HG03378 (cell line): ENCODE results near the gene ZNF526.

ENCODE experiments used
- ATAC-seq: cut with Tn5 transposase; IDR thresholded peaks from one replicate; pipeline ENCODE4 v1.9.1; 2021; ENCODE audit warnings: mild to moderate bottlenecking, moderate library complexity; ENCODE audit not compliant: unreplicated experiment

The ZNF526 gene

GRCh38 chr19:42196011-42197001 lies 23.8 kb upstream of the ZNF526 start:
- ATAC-seq, result no peak

DNA sequence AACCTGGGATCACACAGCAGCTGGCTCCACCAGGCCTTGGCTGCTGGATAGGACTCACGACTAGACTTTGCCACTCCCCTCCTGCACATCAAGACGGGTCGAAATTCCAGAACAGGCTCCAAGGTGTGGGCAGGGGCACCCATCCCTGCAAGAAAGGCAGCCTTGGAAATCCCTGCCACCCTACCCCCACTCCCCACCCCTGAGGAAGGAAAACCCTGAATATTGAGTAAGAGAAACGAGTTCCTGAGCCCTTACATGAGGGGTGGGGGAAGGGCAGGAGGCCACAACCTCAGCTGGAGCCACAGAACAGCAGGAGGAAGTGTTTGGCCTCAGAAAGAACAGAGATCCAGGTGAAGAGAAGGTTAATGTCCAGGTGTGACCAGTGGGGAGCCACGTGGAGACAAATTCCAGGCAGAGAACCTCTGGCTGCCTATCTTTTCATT lies 22.7 kb upstream of the ZNF526 start:
- ATAC-seq, result no peak

DNA sequence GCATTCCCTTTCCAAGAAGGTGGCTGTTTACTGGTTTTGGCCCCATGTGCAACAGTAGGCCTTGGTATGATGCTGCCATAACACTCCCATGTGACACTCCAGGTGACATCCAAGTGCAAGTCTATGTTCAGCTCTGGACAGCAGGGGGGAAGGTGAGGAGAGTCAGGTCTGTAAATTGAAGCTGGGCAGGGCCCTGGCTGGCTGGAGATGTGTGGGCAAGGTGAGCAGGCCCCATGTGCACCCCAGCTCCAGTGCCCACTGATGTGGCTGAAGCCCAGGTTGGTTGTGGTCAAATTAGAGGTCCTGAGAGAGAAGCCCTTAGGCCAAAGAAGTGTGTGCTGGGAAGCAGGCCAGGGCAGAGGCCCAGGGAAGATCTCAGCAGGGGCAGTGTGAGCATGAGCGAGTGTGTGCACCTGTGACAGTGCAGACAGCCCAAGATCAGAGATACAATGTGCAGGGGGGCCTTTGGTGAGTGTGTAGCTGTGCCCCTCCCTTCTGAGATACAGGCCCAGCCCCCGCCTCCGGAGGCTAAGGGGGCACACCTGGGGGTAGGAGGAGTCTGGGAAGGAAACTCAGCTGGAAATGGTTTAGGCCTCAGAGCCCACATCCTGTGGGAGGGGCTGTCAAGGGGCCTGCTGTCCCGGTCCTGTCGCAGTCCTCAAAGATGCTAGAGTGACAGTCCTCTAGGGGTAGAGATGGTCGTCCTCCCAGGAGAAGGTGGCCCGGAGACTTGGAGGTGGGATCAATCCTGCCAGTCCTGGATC lies 21.3 kb upstream of the ZNF526 start:
- no peak for ATAC-seq

DNA sequence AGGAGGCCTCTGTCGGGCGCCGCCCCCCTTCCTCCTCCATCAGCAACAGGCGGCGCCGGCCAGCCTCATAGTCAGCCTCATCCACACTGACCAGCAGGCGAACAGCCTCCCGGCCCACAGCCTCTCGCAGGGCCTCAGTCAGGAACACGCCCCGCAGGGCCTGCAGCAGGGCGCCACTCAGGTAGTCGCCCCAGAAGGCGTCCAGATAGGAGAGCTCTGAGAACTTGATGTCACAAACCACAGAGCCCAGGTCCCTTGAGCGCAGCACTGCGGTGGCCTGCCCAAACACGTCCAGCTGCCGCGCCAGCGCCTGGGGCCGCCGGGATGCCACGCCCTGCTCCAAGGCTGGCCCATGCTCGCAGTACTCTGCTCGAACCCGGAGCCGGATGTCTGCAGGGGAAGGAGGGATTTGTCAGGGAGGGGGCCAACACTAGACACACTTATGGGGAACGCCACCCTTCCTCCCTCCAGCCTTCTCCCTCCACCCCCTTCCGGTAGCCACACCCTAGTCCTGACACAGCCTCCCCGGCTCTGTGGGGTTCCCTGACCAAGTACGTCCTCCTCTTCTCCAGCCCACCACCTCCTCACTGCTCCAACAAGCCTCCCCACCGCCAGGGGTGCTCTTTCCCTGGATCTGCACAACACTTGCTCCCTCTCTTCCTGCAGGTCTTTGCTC lies 20.5 kb upstream of the ZNF526 start:
- ATAC-seq, result no peak

DNA sequence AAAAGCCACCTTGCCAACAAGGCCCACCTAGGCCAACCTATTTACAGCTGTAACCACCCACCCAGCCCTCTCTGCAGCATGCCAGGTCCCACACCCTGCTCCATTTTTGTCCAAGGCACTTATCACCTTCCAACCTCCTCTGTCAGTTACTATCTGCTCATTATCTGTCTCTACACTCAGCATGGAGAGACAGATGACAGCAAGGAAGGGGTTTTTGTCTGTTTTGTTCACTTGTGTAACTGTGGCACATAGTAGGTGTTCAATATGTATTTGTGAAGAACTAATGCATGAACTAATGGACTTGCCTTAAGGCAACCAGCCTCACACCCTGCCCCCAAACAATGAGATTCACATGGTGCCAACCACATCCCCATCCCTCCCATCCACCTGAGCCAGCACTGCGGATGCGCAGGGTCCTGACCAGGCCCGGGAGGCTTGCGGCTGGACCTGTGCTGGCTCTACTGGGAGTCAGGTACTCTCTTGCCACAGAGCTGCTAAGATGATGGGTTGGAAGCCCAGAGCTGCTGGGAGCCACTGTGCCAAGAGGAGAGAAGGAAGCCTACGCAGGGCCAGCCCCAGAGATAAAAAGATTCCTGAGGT lies 19.9 kb upstream of the ZNF526 start:
- no peak for ATAC-seq

- ATAC-seq, result peak; percentile 45
Measured at GRCh38 chr19:42201489-42202289, 18.4 kb upstream of the ZNF526 start.

DNA sequence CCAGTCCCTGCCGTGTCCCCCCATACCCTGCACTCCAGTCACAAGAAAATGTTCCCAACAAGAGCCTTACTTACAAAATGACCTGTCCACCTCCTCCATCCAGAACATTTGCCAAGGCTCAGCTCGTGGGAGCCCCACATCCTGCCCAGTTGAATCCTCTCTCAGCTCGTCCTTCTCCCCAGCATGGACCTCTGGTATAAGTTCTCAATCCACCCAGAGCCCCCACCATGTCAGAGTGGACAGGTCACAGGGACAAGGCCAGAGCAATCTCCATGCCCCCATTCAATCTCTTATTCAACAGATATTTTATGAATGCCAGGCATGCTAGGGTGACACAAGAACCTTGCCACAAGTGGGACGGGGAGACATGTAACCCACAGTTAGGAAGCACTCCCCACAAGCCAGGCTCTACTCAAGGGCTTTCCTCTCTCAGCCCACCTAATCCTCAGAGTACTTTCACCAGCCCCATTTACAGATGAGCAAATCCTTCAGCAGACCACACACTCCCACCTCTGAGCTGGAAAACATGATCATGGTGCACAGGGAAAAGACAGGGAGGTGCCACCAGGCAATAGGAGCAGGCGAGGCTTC lies 17.7 kb upstream of the ZNF526 start:
- no peak for ATAC-seq

DNA sequence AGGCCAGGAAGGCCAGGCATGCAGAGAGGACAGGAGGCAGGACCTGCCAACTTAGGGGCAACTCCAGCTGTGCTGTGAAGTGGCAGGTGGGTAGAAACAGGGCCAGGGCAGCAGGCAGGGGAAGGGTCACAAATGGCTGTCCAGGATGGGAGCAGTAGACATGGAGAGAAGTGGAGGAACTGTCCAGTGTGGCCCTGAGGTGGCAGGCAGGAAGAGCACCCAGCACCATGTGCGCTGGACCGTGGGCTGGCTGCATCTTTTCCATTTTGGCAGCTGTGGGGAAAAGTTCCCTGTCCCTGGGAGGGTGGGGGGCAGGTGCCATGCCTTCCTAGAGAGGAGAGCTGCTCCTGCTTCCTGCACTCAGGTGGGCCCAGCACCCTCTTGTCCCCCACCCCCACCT lies 16.4 kb upstream of the ZNF526 start:
- ATAC-seq, result no peak

DNA sequence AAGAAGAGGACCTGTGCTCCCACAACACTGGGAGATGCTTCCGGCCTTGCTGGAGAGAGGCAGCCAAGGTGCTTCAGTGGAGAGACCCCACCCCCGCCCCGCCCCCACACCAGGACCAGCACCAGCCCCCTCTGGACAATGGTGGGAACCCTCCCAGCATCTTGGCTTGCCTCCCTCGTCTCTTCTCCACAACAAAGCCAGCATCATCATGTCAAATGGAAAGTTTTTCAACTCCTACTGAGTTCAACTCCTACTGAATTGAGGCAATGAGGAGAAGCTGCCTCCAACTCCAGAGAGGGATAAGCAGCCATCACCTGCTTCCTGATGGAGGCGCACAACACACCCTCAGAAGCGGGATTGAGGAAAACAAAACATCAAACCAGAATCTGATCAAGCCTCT lies 15.4 kb upstream of the ZNF526 start:
- no peak for ATAC-seq

GRCh38 chr19:42206871-42207755 lies 13.0 kb upstream of the ZNF526 start:
- no peak for ATAC-seq

DNA sequence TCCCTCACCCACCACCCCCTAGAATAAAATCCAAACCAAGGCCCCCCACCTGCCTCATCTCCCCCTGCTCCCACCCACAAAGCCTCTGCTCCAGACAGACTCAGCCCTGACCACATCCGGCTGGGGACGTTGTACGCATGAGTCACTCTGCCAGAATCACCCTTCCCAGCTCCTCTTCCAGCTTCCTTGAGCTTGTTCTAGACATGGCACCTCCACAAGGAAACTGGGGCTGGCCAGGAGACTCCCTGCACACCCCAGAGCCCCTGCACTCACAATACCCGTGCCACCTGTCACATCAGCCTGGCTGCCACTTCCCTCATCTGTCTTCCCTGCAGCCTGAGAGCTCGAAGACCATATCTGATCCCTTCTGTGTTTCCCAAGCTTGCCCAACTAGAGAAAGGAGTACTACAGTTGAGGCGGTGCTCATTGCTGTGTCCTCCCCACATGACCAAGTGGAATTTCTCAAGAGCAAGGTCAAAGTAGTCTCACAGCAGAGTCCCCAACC lies 12.3 kb upstream of the ZNF526 start:
- no peak for ATAC-seq

DNA sequence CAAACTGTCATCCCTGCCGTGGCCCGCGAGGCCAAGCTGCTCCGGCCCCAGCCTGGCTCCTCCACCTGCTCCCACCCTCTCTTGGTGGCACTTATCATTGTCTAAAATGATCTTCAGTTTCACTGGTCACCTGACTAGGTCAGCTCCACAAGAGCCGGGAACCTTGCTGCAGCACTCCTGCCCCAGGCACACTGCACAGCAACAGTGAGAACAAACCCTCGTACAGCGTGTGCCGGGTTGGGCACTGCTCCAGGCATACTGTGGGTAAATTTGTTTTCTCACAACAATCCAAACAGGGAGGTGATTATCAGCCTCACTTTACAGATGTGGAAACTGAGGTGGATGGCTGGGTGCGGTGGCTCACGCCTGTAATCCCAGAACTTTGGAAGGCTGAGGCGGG lies 11.5 kb upstream of the ZNF526 start:
- no peak for ATAC-seq

DNA sequence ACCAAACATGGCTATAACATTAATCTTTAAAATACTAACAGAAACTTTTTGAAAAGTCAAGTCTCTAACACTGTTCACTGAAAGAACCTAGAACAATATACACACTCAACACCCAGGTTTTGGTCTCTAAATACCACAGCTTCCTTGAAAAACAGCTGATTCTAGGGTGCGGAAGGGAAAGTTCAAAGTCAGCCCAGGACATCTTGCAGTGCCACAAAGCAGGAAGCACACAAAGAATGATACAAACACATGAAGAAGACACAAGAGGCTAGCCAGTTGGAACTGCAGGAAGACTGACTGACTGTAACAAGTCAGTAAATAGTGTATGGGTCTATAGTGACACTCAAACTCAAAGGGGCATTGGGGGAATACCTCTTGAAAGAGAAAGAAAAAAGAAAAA lies 7.2 kb upstream of the ZNF526 start:
- no peak for ATAC-seq

DNA sequence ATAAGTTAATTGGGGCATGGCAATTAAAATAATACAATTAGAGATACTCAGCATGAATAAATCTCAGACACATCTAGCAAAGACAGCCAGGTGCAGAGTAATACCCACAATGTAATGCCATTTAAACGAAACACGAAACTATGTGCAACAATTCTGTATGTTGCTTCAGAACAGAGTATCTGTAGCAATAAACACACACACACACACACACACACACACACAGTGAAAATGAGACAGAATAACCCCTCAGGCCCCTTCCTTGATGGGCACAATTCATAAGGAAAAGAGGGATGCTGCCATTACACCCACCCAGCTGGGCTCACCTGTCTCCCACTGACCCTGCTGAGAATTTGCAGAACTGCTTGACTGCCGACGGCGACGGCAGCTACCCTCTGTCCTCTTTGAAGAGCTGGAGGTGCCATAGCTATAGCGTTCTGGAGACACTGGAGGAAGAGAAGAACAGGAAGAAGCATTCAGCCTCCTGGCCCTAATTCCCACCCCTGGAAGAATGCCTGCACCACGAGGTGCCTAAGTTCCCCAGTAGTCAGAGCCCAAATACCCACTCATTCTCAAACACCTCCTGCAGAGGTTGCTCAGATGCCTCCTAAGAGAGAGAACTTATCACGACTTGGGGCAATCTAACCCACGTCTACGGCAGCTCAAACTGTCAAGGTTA lies 5.2 kb upstream of the ZNF526 start:
- ATAC-seq, result no peak

- ATAC-seq, result no peak
Measured at GRCh38 chr19:42216653-42217519, 3.2 kb upstream of the ZNF526 start.

DNA sequence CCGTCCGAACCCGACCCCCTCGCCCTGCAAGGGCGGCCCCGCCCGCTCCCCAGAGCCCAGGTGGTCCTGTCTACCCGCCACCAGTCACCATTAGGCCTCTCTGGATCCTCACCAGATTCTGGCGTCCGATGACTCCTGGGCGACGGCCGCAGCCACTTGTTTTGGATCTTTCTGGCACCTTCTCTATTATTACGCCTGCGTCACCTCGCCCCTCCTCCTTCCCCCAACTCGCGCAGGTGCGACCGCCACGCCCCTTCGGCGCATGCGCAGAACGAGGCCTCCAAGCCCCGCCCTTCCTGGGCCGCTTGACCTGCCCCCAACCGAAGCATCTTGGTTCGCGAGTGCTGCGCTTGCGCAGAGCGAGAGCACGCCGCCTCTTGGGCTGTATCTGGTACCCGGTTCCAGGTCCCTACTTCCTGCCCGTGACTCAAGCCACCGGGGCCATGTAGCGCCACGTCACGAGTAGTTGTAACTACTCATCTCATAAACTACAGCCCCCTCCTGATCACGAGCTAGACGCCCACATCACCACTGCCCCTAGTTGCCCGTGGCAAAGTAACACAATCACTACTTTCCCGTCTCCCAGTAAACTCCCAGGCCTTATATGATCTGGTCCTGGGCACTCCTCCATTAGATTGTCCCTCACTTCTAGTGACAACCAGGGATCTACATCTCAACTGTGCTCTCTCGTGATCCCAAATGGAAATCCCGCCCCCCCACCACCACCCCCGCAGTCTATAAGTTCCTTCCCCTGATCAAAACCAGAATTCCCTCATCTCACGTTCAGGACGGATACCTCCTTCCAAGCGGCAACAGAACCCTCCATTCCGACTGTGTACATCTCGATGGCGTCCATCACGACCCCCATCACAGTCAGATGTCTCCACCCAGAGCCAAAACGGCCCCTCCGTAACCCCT lies 2.3 kb upstream of the ZNF526 start, which contains the start of gene DEDD2:
Gene DEDD2, minus strand, starts transcription at position 158 of the 918 bp plus-strand sequence. CDS start 670 bp downstream, outside the sequence.
- ATAC-seq, result peak; percentile 71
